Astrocyte of the spinal cord (primary cell): Measurements from ENCODE around the gene TAF3.

Experiments
- DNase-seq: peaks from one replicate; pipeline ENCODE4 v3.0.0; 2011; ENCODE audit warnings: low read depth, low spot score
- H3K4me3 ChIP-seq: 2 replicates; pipeline ENCODE4 v1.5.1; 2011; ENCODE audit warnings: low read depth, mild to moderate bottlenecking, low read length, moderate library complexity
- in situ Hi-C: cut with HindIII; loops from 2 replicates; pipeline ENCODE4 v1.10.0; 2017; ENCODE audit warnings: low sequenced_read_pairs
- TF ChIP-seq, protein P1 (sequence below): IDR thresholded peaks from 2 replicates; pipeline ENCODE4 v1.5.1; 2012; ENCODE audit warnings: low read depth, mild to moderate bottlenecking, low read length, inconsistent platforms

The TAF3 gene

DNA sequence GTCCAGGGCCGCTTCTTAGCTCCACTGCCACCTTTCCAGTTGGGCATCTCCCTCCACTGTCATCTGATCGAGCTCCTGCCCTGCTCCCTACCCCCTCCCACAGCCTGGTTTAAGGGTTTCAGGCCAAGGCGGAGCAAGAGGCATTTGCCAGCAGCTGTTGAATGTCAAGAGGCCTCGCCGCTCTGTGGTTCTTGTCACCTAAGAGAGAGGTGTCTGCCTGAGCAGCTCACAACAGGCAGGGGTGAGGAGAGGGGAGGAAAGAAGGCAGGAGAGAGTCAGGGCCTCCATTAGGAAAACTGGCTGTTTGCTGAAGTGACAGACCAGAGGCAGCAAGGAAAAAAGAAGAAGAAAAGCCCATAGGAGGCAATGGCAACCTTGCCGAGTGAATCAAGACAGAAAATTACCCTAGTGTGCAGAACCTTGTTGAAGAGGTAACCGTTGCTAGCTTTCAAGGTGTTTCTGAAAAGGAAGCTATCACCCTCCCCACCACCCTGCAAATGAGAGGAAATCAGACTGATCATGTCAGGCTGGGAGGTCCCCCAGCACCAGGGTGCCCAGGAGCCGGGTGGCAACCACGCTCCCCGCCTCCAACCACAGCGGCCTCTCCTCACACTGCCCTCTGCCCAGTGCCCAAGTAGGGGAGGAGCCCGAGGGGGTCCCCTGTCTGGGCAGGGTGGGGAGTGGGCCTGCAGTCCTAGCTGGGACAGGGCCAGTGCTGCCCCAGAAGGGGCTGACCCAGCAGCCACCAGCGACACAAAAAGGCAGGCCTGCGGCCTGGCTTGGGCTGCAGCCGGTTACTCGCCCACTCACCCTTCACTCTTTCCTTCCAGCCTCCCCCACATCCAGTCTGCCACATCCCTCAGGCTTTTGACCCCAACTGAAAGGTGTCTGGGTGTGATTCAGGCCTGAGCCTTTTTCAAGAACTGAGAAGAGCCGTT lies 243.2 kb downstream of the TAF3 start:
- TF ChIP-seq, protein P1, sequence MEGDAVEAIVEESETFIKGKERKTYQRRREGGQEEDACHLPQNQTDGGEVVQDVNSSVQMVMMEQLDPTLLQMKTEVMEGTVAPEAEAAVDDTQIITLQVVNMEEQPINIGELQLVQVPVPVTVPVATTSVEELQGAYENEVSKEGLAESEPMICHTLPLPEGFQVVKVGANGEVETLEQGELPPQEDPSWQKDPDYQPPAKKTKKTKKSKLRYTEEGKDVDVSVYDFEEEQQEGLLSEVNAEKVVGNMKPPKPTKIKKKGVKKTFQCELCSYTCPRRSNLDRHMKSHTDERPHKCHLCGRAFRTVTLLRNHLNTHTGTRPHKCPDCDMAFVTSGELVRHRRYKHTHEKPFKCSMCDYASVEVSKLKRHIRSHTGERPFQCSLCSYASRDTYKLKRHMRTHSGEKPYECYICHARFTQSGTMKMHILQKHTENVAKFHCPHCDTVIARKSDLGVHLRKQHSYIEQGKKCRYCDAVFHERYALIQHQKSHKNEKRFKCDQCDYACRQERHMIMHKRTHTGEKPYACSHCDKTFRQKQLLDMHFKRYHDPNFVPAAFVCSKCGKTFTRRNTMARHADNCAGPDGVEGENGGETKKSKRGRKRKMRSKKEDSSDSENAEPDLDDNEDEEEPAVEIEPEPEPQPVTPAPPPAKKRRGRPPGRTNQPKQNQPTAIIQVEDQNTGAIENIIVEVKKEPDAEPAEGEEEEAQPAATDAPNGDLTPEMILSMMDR, result no peak

DNA sequence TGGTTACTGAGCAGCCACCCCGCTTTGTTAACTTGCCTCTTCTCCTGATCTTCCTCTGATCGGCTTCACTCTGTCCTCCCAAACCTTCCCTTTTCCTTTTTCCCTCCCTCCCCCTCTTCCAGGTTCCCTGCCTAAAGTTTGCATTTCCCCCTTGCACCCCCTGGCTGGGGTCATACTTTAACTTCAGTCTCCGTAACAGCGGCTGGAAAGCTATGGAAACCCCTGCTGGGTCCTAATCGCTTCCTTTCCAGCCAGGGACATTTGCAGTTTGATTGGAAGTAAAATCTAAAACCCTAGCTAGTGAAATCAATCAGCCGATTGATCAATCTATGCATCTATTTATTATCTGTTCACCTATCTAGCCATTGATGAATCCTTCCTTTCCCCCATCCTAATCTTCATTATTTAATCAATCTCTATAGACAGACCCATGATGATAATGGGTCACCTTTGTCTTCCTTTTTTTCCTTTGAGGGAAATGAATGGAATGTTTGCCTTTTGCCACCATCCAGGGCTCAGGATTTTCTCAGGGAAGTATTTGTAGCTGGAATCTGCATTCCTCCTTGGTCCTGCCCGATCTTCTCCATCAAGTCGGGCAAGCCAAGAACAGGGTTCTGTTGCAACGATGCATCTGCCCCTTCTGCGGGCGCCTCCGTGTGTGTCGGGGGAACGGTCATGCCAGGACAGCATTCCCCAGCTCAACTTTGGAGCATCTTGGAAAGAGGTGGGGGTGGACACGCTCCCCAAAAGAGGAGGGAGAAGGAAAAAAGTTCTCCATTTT lies 245.0 kb downstream of the TAF3 start:
- no peak for DNase-seq
- in situ Hi-C loops, result no loop called here
- TF ChIP-seq, protein P1, result no peak
- H3K4me3 ChIP-seq, result no peak overlapping the region

More for the DNA sequence above, 243.2 kb downstream of the TAF3 start:
- no peak for DNase-seq
- in situ Hi-C loops, result no loop called here
- no peak overlapping the region for H3K4me3 ChIP-seq

DNA sequence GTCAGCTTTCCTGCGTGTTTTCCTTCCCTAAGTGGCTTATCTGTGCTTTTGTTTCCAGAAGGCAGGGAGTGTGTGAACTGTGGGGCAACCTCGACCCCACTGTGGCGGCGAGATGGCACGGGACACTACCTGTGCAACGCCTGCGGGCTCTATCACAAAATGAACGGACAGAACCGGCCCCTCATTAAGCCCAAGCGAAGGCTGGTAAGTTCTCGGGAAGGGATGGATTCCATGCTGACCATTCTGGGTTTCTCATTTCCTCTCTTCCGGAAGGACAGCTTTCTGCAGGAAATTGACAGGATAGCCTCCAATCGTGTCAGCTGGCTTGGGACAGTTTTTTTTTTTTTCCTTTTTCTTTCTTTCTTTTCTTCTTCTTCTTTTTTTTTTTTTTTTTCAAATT lies 245.6 kb downstream of the TAF3 start:
- DNase-seq, result no peak

DNA sequence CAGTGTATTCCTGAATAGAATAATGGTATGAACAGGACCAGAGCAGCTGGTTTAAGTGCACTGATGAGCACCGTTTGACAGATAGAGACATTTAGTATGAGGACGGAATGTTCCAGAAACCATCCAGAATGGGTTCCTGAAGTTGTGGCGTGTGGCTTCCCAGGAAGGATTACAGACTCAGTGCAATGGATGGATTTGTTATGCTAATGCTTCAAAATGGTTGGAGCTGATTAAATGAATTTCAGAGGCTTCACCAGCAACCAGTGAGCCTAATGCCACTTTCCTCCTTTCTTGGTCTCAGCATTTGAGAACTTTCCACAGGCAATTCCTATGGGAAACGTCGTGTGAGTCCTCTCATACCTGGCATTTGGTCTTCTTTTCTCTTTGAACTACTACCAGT lies 246.1 kb downstream of the TAF3 start:
- no peak for DNase-seq
- in situ Hi-C loops, result no loop called here
- no peak overlapping the region for H3K4me3 ChIP-seq
- TF ChIP-seq, protein P1, result no peak

More for the DNA sequence above, 245.6 kb downstream of the TAF3 start:
- TF ChIP-seq, protein P1, result no peak
- H3K4me3 ChIP-seq, result no peak overlapping the region
- in situ Hi-C loops, result no loop called here

DNA sequence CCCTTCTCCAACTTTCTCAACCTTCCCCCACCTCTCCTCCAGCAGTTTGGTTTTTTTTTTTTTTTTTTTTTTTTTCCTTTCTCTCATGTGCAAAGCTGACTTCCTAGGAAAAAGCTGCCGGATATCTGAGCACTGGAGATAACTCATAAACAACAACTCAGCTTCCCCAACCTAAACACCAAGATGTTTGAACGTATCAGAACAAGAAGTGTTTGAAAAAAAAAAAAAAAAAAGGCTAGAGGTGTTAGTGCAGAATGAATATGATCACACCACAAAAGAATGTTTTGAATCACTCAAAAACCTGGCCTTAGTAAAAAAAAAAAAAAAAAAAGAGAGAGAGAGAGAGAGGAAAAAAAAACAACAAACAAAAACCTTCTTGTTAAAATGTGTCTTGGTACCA lies 247.3 kb downstream of the TAF3 start:
- H3K4me3 ChIP-seq, result no peak overlapping the region
- in situ Hi-C loops, result no loop called here
- TF ChIP-seq, protein P1, result no peak
- DNase-seq, result no peak

GRCh38 chr10:8066124-8066523 lies 247.8 kb downstream of the TAF3 start:
- TF ChIP-seq, protein P1, result no peak
- H3K4me3 ChIP-seq, result no peak overlapping the region
- DNase-seq, result no peak
- in situ Hi-C loops, result no loop called here
